GM19452 (cell line): ENCODE data around the gene JPT2.
A peak's percentile ranks its signal among the peaks of the same experiment; 100 is the strongest.

ENCODE experiments used
- ATAC-seq: cut with Tn5 transposase; IDR thresholded peaks from one replicate; pipeline ENCODE4 v1.9.1; 2021; ENCODE audit not compliant: unreplicated experiment

Gene JPT2, protein sequence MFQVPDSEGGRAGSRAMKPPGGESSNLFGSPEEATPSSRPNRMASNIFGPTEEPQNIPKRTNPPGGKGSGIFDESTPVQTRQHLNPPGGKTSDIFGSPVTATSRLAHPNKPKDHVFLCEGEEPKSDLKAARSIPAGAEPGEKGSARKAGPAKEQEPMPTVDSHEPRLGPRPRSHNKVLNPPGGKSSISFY

DNA sequence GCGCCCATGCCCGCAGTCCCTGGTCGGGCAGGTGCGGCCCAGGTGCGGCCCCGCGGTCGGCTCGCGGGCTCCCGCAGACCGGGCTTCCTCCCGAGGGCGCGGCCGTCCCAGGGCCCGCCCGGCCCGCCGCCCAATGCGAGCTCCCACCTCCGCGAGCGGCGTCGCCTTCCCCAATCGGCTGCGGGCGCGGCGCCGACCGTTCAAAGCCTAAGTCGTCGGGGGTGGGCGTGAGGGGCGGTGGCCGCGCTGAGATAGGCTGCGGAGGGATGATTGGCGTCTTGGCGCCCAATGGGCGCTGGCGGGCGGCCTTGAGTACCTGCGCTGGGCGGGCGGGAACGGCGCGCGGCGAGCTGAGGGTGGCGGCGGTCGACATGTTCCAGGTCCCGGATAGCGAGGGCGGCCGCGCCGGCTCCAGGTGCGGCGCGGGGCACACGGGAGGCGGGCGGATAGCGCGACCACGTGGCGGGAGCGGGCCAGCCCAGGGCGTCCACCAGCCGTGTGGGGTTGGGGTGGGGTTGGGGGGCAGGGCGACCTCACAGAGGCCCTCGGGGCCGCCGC, at the start of gene JPT2:
Gene JPT2 (plus strand): TSS at position 338 of the 558 bp plus-strand sequence. CDS start 34 bp downstream, at position 372.
- peak; percentile 95 for ATAC-seq

DNA sequence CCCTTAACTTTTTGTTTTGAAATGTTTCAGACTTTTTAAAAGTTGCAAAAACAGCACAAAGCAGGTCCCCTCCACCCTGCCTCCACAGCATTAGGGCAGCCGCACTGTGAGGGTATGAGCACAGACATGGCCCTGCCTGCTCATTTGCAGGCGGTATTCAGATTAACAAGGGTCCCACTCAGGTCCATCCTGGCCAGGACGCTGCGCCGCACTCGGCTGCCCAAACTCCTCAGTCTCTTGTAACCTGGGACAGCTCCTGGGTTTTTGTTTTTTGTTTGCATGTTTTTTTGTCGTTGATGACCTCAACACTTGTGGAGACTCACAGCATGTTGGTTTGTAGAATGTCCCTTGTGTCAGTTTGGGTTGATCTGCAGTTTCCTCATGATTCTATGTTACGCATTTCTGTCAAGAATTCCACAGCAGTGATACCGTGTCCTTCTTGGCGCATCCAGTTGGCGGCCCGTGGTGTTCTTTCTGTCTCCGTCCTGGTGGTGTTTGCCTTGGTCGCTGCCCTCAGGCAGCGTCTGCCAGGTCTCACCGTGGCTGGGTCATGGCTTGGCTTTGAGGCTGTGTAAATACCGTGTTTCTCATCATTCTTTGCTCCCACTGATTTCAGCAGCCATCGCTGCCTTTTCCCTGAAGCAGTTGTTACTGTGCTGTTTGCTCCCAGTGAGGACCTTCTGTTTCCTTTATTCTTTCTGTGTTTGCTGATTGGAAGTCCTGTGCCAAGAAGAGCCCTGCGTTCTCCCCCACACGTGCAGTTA, 47.4 kb upstream of the JPT2 start:
- ATAC-seq, result no peak

DNA sequence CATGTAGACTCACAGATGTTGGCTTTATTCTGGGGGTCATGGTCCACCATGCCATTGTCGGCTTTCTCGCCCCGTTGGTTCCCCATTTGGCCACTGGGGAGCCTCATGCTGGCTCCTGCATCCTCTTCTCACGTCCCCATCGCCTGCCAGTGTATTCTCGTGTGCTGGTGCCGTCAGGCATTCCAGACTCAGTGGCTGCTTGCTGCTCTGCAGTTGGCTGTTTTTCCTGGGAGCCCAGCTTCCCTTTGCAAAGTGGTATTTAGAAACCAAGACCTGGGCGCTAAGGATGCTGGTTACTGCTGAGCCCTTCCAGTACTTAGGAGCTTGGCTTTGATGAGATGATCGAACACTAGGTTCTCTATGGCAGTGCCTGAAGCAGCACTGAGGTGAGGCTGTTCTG, 46.8 kb upstream of the JPT2 start:
- ATAC-seq, result no peak

DNA sequence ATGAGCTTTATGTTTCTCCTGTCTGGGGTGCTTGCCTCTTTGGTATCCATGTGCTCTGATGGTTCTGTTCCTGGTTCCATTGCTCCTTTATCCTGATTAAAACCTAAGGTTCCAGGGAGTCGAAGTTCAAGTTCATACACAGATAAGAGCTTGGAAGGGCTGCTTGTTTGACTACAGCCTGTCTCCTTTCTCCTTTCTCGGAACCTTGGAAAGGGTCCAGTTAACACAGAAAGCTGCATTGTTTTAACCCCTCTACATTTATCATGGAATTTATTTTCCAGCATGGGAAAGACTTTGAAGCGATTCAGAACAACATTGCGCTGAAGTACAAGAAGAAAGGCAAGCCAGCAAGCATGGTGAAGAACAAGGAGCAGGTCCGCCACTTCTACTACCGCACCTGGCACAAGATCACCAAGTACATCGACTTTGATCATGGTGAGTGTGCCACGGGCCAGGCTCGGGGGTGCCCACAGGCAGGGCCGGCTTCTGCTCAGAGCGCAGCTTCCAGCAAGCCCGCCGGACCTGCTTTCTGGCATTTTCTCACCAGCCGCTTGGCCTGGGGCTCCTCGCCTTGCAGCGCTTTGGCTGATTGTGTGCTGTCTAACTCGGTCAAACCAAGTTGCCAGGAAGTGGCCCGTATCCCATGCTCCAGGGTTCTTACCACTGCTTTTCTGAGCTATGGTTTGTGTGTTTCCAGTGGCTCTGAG, 46.0 kb upstream of the JPT2 start:
- ATAC-seq, result no peak

DNA sequence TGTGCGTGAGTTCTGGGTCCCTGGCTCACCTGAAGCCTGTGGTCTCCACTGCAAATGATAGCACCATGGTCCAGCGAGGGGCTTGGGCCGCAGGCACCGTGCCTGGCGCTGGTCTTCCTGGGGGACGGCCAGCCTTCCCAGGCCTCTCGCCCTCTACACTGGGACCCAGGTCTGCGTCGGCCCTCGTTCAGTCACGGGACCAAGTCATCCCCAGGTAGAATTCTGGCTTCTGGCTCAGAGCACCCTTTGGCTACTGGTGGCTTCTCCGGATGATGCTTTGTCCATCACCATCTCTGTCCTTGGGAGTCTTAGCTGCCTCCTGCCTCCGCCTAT, 45.5 kb upstream of the JPT2 start:
- ATAC-seq, result no peak

DNA sequence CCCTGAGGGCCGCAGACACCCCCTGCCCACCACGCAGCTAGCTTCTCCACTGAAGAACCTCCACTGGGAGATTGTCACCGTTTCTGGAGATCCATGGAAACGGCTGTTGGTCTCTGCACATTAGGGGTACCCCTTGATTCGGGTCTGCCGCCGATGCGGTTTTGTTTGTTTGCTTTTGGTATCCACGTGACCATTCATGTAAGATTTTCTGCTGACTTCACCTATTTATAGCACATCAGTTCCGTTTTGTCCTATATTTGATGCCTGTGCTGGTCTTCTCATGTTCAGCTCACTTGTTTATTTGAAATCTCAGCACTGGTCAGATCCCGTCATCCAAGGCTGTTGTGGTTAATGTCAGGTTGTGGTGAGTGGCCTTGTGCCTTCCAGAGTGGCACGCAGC, 44.8 kb upstream of the JPT2 start:
- no peak for ATAC-seq

DNA sequence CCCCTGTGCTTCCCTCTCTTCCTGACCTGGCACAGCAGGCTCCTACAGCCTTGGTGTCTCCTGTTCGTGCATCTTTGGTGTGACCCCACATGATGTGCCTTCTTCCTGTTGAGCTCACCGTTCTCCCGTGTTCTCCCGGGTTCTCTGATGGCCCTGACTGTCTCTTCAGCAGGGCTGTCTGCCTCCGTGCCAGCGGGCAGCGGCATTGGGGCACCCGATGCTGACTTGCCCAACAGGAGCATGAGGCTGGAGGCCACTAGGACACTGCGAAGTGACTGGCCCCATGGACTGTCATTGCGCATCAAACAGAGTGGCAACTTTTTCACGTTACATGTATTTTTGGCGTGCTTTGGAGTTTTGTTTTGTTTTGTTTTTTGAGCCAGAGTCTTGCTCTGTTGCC, 43.5 kb upstream of the JPT2 start:
- ATAC-seq, result no peak

DNA sequence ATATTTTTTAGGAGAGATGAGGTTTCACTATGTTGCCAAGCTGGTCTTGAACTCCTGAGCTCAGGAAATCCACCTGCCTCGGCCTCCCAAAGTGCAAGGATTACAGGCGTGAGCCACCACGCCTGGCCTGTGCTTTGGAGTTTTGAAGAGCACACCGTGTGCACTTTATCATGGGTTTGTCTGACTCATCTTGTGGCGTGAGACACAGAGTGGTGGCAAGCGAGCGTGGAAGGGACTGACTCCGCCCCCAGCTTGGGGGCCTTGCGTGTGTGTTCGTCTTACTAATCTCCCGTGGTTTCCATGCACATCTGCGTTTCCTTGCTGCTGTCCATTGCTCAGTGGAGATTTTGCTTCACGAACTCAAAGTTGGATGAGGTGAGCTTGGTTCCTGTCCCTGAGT, 43.0 kb upstream of the JPT2 start:
- no peak for ATAC-seq

DNA sequence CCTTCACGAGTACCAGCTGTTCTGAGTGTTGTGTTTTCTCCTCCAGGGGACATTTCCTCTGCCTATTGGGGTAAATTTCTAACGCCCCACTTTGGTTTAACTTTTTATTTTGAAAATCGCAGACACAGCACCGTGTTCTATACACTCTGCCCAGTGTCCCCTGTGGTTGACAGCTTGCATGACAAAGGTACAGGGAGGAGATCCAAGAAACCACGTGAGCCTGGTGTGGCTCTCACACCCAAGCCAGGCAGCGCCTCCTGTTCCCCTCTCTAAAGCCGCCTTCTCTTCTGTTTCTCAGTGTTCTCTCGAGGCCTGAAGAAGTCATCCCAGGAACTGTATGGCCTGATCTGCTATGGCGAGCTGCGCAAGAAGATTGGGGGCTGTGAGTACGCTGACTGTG, 40.6 kb upstream of the JPT2 start:
- ATAC-seq, result no peak

DNA sequence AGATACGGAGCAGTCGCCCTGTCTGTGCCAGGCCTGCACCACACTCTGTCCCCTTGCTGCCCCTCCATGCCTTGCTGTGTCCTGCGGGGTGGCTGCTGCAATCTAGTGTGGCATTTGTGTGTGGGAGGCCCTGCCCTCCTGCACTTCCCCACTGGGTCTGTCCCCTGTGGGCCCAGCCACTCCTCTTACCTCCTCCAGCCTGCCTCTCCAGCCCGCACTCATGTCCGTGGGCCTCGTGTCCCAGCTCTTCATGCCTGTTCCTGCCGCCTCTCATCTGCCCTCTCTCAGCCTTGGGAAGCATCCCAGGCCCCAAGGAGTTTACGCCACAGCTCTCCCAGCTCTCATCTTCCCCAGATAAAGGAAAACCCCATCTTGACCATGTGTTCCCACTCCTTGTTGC, 39.3 kb upstream of the JPT2 start:
- ATAC-seq, result no peak

DNA sequence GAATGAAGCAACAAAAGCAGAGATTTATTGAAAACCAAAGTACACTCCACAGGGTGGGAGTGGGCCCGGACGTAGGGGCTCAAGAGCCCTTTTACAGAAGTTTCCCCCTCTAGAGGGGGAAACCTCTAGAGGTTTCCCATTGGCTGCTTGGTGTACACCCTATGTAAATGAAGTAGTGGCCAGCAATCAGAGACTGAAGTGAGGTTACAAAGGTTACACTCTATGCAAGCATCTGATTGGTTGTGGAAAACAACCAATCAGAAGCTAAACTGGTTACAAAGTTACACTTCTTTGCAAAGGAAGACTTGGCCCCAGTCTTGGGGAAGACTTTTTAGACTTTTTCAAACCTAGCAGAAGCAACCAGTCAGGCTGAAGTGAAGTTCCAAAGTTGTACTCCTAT, 38.8 kb upstream of the JPT2 start:
- ATAC-seq, result no peak

DNA sequence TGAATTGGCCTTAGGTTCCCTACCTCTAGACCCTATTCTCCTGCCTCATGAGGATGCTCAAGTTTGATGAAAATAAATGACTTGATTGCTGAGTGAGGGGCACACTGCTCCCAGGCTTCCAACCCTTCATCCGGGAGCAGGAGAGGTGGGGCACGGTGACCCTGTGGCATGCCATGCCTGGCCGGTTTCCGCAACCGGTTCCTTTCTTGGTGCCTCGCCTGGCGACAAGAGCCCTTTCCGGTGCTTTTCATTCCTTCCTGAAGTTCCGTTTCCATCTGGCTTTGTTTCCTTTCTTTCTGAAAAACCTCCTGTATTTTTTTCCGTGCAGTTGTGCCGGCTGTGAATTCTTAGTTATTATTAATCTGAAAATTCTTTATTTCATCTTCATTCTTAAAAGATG, 38.2 kb upstream of the JPT2 start:
- ATAC-seq, result no peak

DNA sequence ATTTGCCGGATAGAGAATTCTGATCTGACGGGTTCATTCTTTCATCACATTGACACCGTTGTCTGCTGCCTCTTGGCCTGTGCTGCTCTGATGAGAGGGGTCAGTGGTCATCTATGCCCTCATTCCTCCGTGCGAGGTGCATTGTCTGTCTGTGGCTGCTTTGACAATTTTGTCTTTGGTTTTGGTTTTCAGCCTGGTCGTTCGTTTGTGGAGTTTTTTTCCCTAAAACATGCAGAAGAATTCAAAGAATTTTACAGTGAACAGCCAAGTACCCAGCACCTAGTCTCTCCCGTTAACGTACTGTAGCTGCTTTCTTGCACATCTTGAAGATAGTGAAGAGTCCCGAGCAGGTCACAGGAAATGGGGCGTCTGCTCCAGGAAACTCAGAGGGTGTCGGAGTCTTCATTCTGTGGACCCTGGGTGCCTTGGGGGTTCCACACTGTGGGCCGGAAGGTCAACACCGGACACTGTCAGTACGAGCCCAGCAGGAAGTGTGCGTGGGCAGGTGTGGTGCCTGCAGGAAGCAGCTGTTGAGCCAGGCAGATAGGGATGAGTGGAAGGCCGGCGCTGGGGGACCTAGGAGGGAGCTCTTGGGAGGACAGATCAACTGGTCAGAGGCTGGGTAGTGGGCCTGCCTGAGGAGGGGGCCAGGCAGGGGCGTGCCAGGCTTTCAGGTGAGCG, 37.7 kb upstream of the JPT2 start:
- no peak for ATAC-seq

DNA sequence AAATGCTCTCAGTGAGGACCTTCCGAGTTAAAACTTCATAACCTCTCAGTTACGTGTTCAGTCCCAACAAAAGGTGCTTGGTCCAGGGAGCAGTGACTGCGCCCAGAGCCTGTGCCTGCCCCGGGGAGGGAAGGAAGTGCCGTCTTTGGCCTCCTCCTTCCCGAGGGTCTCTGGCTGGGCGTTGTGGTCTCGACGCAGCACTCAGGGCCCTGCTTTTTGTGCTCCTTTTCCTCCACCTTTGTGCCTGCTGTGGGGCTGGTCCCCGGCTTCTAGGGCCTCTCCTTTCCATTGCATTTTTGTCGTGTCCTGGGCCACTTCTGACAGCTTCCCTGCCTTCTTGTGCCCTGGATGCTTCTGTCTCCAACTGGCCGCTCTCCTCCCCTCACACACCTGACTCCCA, 36.8 kb upstream of the JPT2 start:
- no peak for ATAC-seq

DNA sequence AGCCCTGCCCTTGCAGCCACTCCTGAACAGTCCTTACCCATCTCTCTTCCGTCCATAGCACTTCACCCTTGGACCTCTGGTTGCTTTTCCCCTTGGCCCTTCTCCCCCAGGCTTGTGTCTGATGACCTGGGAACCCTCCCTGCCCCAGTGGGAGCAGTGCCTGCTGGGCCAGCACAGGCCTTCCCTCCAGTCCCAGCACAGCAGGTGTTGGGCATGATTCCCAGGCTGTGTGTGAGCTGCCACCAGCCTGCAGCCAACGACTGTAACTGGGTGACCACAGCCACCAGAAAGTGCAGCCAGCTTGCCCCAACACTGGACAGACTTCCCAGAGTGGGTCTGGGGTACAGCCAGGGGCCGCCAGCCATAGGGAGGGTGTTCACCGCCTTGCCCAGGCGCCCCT, 35.9 kb upstream of the JPT2 start:
- ATAC-seq, result no peak

DNA sequence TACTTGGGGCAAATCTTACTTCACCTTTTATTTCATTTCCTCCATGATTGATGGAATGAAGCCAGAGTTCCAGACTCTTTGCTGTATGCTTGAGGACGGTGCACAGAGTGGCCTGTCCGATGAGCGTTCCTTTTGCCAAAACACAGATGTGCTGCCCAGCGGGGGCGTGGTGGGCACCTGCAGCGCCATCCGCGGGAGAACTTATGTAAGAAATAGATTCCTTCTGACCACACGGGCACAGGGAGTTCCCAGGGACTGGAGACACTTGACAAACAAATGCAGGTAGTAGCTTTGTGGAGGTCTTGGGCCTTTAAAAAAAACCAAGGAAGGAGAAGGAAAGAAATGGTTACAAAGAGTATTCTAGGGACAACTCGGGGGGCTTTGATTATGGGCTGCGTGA, 35.3 kb upstream of the JPT2 start:
- no peak for ATAC-seq

DNA sequence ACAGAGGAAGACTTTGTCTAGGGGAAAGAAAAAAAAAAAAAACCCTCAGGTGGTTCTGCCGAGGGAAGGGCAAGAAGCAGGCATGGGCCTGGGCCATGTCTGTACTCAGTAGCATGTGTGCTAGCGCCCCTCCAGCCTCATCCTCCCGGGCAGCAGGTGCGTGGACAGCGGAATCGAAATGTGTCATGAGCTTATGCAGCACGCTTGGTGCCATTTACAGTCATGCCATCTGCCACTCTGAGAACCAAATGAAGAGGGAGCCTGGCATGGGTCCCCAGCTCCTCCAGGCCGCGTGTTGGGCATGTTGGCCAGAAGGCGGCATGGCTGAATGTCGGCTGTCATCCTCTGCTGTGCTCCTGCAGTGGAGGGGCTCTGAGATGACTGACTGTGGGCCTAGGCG, 34.6 kb upstream of the JPT2 start:
- ATAC-seq, result no peak

DNA sequence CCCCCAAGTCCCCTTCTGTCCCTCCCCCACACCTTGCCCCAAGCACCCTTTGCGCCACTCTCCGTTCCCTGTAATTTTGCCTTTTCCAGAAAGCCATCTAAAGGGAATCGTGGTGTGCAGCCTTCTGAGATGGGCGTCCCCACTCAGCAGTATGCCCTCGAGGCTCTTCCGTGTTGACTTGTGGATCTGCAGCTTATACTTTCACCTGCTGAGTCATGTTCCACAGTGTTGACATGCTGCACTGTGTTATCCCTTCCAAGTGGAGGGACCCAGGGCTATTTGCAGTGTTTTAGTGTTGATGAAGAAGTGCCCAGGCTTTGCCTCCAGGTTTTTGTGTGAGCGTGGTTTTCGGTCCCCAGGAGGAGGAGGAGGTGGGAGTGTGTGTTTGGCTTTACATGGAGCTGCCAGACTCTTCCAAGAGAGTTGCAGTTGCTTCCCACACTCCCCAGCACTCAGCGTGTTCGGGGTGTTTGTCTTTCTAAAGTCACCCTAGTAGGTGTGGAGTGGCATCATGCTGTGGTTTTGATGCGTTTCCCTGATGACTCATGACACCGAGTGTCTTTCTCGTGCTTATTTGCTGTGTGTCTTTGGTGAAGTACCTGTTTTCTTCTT, 32.1 kb upstream of the JPT2 start:
- ATAC-seq, result no peak

DNA sequence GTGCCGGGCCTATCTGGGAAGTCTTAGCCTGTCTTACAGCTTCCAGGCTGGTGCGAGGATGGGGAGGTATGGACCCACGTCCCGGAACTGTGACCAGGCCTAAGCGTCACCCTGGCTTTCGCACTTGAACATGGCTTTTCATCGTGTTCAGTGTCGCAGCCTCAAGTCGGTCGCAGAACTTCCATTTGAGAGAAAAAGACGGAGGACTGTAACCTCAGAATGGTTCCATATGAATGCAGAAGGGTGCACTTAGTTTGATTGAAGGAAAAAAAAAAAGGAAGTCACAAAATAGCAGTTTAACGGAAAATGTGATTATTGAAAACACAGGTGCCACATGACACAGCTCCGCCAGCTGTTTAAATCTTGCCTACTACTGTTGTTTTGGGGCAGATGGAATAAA, 30.2 kb upstream of the JPT2 start:
- no peak for ATAC-seq

DNA sequence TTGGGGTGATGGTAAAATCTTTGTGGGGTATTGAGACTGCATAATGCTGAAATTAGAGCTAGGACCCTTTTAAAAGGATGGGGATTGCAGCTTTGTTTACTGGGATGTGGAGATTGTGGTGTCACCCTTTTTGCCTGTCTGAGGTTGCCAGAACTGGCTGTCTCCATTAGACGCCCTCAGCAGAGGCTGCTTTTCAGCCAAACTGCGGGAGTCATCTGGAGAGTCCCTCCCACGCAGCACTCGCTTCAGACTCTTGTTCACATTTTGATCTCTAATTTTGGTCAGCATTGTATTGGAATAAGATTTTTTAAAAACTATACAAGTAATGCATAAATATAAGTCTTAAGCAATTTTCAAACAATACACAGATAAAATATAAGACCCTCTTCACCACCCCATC, 27.9 kb upstream of the JPT2 start:
- ATAC-seq, result no peak
